SK-N-SH (cell line): ENCODE data around the gene COL28A1. TPM values are rescaled to one million over a fixed set of nuclear protein-coding genes. Genes with fewer than 3 reads are reported as not detected.
A peak's percentile ranks its signal among the peaks of the same experiment; 100 is the strongest.

Experiments used
- CTCF ChIA-PET: fragments of 300-600, 350-600 bp; formaldehyde crosslinking; extraction: SDS; loops from one replicate; lab custom pipeline; 2021; lab: Yijun Ruan, JAX
- POLR2A ChIA-PET: fragments of 350-600 bp; sonication (Branson Sonifier 250); formaldehyde crosslinking; extraction: SDS; loops from one replicate; lab custom pipeline; 2020; ENCODE audit warnings: antibody characterized with exemption, inconsistent platforms; lab: Yijun Ruan, JAX
- DNase-seq: peaks from one replicate; pipeline ENCODE4 v3.0.0; 2012
- H2AFZ ChIP-seq: fragments of 200-600 bp; sonication (generic); 2 replicates; pipeline ENCODE4 v1.8.1; 2016; ENCODE audit warnings: antibody characterized with exemption, mild to moderate bottlenecking, low read depth
- H3F3A ChIP-seq: fragments of 200-600 bp; sonication (generic); replicated peaks from 2 replicates; pipeline ENCODE3; 2016; ENCODE audit warnings: antibody characterized with exemption, mild to moderate bottlenecking; ENCODE audit not compliant: insufficient read depth
- H3K27ac ChIP-seq, 2 experiments: fragments of 200-500 bp in 1 of 2; fragments of 200-600 bp in 1 of 2; sonication (Bioruptor generic) in 1 of 2; sonication (generic), shearing (Covaris generic) in 1 of 2; 2 replicates each; pipeline versions ENCODE4 v1.5.1 to v1.6.1; 2014 to 2016; ENCODE audit warnings: low read depth in 2 of 2, inconsistent platforms in 1 of 2, low read length in 1 of 2, mild to moderate bottlenecking in 1 of 2, mixed read lengths in 1 of 2
- H3K27me3 ChIP-seq: fragments of 200-600 bp; sonication (generic), shearing (Covaris generic); 2 replicates; pipeline ENCODE4 v1.6.1; 2016; ENCODE audit warnings: mixed run types; ENCODE audit not compliant: insufficient read depth
- H3K36me3 ChIP-seq, 2 experiments: fragments of 200-500 bp in 1 of 2; fragments of 200-600 bp in 1 of 2; sonication (Bioruptor generic) in 1 of 2; sonication (generic) in 1 of 2; replicated peaks in 1 of 2; 2 replicates each; pipeline versions ENCODE3 to v1.5.1; 2014 to 2016; ENCODE audit warnings: low read length in 1 of 2, mild to moderate bottlenecking in 1 of 2; ENCODE audit not compliant: insufficient read depth in 2 of 2, control insufficient read depth in 1 of 2
- H3K4me1 ChIP-seq, 2 experiments: fragments of 200-500 bp in 1 of 2; fragments of 200-600 bp in 1 of 2; sonication (Bioruptor generic) in 1 of 2; sonication (generic), shearing (Covaris generic) in 1 of 2; 2 replicates each; pipeline versions ENCODE4 v1.5.1 to v1.6.1; 2014 to 2016; ENCODE audit warnings: low read depth in 1 of 2, low read length in 1 of 2, mixed run types in 1 of 2; ENCODE audit not compliant: insufficient read depth in 2 of 2, control insufficient read depth in 1 of 2
- H3K4me2 ChIP-seq: fragments of 200-600 bp; sonication (generic), shearing (Covaris generic); 2 replicates; pipeline ENCODE4 v1.6.1; 2017; ENCODE audit warnings: mixed run types
- H3K4me3 ChIP-seq, 2 experiments: fragments of 200-500 bp in 1 of 2; fragments of 200-600 bp in 1 of 2; sonication (Bioruptor generic) in 1 of 2; sonication (generic), shearing (Covaris generic) in 1 of 2; 2 replicates each; pipeline versions ENCODE4 v1.5.1 to v1.8.1; 2014 to 2016; ENCODE audit warnings: low read depth in 2 of 2, inconsistent platforms in 1 of 2, low read length in 1 of 2, mild to moderate bottlenecking in 1 of 2, mixed read lengths in 1 of 2, moderate library complexity in 1 of 2
- H3K79me2 ChIP-seq: fragments of 200-600 bp; sonication (generic); 2 replicates; pipeline ENCODE4 v1.8.1; 2017; ENCODE audit warnings: mild to moderate bottlenecking; ENCODE audit not compliant: insufficient read depth
- H3K9ac ChIP-seq: fragments of 200-600 bp; sonication (generic); 2 replicates; pipeline ENCODE4 v1.6.1; 2017; ENCODE audit warnings: mixed run types
- H3K9me2 ChIP-seq: fragments of 200-600 bp; sonication (generic); 2 replicates; pipeline ENCODE4 v1.6.1; 2017; ENCODE audit warnings: mixed run types
- H3K9me3 ChIP-seq: fragments of 200-600 bp; sonication (generic); 2 replicates; pipeline ENCODE4 v1.6.1; 2017; ENCODE audit warnings: mixed run types, mild to moderate bottlenecking, moderate library complexity
- H4K20me1 ChIP-seq: fragments of 200-600 bp; sonication (generic); 2 replicates; pipeline ENCODE4 v1.6.1; 2017; ENCODE audit warnings: mild to moderate bottlenecking, mixed run types; ENCODE audit not compliant: insufficient read depth
- ELF1 ChIP-seq: IDR thresholded peaks from 2 replicates; pipeline ENCODE4 v1.4.0; 2012
- EZH2phosphoT487 ChIP-seq: fragments of 200-600 bp; sonication (generic); IDR thresholded peaks from 2 replicates; pipeline ENCODE4 v1.6.1; 2017; ENCODE audit warnings: low read depth, mixed run types, mild to moderate bottlenecking, antibody characterized with exemption, moderate library complexity, borderline replicate concordance
- MEF2A ChIP-seq: IDR thresholded peaks from 2 replicates; pipeline ENCODE4 v1.4.0; 2012; ENCODE audit warnings: low read depth, borderline replicate concordance
- RAD21 ChIP-seq: IDR thresholded peaks from 2 replicates; pipeline ENCODE4 v1.6.1; 2012; ENCODE audit warnings: mild to moderate bottlenecking, low read length
- RCOR1 ChIP-seq: fragments of 150-350 bp; IDR thresholded peaks from 2 replicates; pipeline ENCODE4 v1.6.1; 2017; ENCODE audit warnings: antibody characterized with exemption, low read length
- SMC3 ChIP-seq: IDR thresholded peaks from 2 replicates; pipeline ENCODE4 v1.6.1; 2012; ENCODE audit warnings: low read depth, low read length, improper control_type of control experiment
- YY1 ChIP-seq: IDR thresholded peaks from 2 replicates; pipeline ENCODE4 v1.4.0; 2012; ENCODE audit warnings: low read depth, mild to moderate bottlenecking
- WGBS: methylation state at CpG from one replicate; pipeline ENCODE4 v1.1.6; 2017; ENCODE audit warnings: low lambda C conversion rate; 5-methylcytosine and 5-hydroxymethylcytosine counted together
- polyA plus RNA-seq, 3 experiments: library from polyadenylated mRNA; depleted of rRNA; stranded (reverse); fragments of >200 nt; gene quantifications; 2 replicates each; pipeline ENCODE4 v1.2.3, GENCODE V29; 2012
- TF ChIP-seq, protein P1 (sequence below): IDR thresholded peaks from 2 replicates; pipeline ENCODE4; 2012
- TF ChIP-seq, protein P2 (sequence below): fragments of 200-600 bp; sonication (generic); IDR thresholded peaks from 2 replicates; pipeline ENCODE4 v1.6.1; 2017; ENCODE audit warnings: antibody characterized with exemption, mild to moderate bottlenecking, moderate library complexity
- TF ChIP-seq, protein P3 (sequence below): fragments of 150-350 bp; IDR thresholded peaks from 2 replicates; pipeline ENCODE4 v1.6.1; 2016; ENCODE audit warnings: mild to moderate bottlenecking, low read depth, low read length
- TF ChIP-seq, protein P4 (sequence below): IDR thresholded peaks from 2 replicates; pipeline ENCODE4 v1.6.1; 2012; ENCODE audit warnings: mild to moderate bottlenecking, low read depth, low read length, moderate library complexity
- TF ChIP-seq, protein P5 (sequence below): IDR thresholded peaks from 2 replicates; pipeline ENCODE4 v1.4.0; 2012; ENCODE audit warnings: low read depth, borderline replicate concordance

The COL28A1 gene
- polyA plus RNA-seq, 1 of the 3 experiments (the other 2 are of a cell fraction): not detected

DNA sequence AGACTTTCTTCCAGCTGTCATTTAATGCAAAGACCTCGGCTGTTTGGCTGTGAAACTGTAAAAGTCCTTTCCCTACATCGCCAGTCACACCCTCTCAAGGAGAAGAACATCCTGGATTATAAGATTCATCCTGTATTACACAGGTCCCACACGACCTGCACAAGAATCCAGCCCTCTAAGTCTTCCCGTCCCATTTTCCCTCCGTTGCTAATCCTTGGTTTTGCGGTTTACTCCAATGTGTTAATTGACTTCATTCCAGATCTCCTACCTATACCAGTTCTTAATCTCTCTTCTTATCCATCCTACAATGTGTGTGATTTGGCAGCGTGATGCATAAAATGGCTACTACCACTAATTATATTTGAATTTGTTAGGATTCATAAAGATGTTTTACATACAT, 110.4 kb downstream of the COL28A1 start:
- H3K4me3 ChIP-seq: no peak overlapping the region
- CTCF ChIA-PET: interaction anchor here (0.6 to 4.9 kb wide), 34 partner anchors 9 to 954 kb away, joined by 3 to 62 read pairs (median 4); partner anchors contain the start of gene C1GALT1

DNA sequence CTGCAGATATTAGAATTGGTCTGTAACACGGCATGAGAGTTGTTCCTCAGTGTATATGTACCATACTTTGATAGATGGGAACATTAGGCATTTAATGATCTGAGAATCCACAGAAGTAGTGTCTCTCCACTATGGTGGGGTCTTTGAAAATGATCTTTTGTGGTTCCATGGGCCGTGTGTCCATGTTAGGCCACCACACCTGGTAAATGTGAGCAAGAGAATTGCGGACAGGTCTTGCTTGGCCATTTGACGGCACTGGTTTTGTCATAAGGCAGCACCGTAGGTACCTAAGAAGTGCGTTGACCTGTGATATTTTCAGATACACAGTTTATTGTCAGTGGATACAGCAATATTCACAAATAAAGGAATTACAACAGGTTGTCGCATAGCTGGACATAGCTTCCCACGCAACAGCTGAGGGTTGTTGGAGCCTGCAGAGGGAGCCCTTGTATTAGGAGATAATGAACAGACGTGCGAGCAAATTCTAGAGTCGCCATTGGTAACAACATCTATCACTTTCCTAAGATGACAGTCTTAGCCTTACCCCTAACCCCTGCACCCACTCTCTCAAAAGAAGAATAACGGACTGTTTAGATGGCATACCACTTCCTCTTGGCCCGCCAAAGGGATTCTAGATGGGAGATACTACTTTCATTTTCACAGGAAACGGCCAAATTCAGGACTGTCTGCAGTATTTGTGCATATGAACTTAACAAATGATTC, 111.4 kb downstream of the COL28A1 start:
- Histone ChIP-seq H3K27ac (no peak overlapping the region), H3K4me1 (peaks cover 0 to 9% of the 10 kb centered on the region in 2 experiments; a peak in 2 of 4 replicates), H3K27me3 (no peaks in the 10 kb centered on the region), H3K4me3 (peak overlapping the region; percentile 51 to 55), H3F3A (no peaks in the 10 kb centered on the region), H3K79me2 (no peaks in the 10 kb centered on the region), H3K36me3 (no peaks in the 10 kb centered on the region), H3K9ac (peak overlapping the region; percentile 19; the same call in 1 of the 2 replicates), H3K9me2 (no peaks in the 10 kb centered on the region), H2AFZ (peak overlapping the region; percentile 86), H3K9me3 (no peaks in the 10 kb centered on the region), H4K20me1 (no peaks in the 10 kb centered on the region), H3K4me2 (peak overlapping the region; percentile 56)
- CTCF ChIA-PET: interaction anchor here (0.6 to 4.9 kb wide), 58 partner anchors 8 to 955 kb away, joined by 3 to 62 read pairs (median 4); partner anchors contain the start of genes C1GALT1, COL28A1 and MIOS
- POLR2A ChIA-PET: interaction anchor here (1.0 kb wide), 1 partner anchor 872 kb away, joined by 3 read pairs; no protein-coding TSS in a partner anchor
- peak; percentile 62 for DNase-seq
- 47% methylated on average over 14 of the region's 14 CpGs for WGBS
- TF ChIP-seq ELF1: no peak
- TF ChIP-seq, protein P1, sequence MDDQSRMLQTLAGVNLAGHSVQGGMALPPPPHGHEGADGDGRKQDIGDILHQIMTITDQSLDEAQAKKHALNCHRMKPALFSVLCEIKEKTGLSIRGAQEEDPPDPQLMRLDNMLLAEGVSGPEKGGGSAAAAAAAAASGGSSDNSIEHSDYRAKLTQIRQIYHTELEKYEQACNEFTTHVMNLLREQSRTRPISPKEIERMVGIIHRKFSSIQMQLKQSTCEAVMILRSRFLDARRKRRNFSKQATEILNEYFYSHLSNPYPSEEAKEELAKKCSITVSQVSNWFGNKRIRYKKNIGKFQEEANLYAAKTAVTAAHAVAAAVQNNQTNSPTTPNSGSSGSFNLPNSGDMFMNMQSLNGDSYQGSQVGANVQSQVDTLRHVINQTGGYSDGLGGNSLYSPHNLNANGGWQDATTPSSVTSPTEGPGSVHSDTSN: peak; percentile 72
- TF ChIP-seq SMC3: peak; percentile 100
- TF ChIP-seq MEF2A: no peak
- TF ChIP-seq, protein P2, sequence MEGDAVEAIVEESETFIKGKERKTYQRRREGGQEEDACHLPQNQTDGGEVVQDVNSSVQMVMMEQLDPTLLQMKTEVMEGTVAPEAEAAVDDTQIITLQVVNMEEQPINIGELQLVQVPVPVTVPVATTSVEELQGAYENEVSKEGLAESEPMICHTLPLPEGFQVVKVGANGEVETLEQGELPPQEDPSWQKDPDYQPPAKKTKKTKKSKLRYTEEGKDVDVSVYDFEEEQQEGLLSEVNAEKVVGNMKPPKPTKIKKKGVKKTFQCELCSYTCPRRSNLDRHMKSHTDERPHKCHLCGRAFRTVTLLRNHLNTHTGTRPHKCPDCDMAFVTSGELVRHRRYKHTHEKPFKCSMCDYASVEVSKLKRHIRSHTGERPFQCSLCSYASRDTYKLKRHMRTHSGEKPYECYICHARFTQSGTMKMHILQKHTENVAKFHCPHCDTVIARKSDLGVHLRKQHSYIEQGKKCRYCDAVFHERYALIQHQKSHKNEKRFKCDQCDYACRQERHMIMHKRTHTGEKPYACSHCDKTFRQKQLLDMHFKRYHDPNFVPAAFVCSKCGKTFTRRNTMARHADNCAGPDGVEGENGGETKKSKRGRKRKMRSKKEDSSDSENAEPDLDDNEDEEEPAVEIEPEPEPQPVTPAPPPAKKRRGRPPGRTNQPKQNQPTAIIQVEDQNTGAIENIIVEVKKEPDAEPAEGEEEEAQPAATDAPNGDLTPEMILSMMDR: peak; percentile 100
- TF ChIP-seq, protein P3, sequence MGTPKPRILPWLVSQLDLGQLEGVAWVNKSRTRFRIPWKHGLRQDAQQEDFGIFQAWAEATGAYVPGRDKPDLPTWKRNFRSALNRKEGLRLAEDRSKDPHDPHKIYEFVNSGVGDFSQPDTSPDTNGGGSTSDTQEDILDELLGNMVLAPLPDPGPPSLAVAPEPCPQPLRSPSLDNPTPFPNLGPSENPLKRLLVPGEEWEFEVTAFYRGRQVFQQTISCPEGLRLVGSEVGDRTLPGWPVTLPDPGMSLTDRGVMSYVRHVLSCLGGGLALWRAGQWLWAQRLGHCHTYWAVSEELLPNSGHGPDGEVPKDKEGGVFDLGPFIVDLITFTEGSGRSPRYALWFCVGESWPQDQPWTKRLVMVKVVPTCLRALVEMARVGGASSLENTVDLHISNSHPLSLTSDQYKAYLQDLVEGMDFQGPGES: no peak
- peak; percentile 99 for TF ChIP-seq RAD21
- TF ChIP-seq YY1: peak; percentile 53; the same call in 1 of the 2 replicates
- peak; percentile 71 for TF ChIP-seq RCOR1

More for the DNA sequence above, 110.4 kb downstream of the COL28A1 start:
- TF ChIP-seq SMC3 (no peak), EZH2phosphoT487 (no peak)
- TF ChIP-seq, protein P1: no peak
- TF ChIP-seq, protein P4, sequence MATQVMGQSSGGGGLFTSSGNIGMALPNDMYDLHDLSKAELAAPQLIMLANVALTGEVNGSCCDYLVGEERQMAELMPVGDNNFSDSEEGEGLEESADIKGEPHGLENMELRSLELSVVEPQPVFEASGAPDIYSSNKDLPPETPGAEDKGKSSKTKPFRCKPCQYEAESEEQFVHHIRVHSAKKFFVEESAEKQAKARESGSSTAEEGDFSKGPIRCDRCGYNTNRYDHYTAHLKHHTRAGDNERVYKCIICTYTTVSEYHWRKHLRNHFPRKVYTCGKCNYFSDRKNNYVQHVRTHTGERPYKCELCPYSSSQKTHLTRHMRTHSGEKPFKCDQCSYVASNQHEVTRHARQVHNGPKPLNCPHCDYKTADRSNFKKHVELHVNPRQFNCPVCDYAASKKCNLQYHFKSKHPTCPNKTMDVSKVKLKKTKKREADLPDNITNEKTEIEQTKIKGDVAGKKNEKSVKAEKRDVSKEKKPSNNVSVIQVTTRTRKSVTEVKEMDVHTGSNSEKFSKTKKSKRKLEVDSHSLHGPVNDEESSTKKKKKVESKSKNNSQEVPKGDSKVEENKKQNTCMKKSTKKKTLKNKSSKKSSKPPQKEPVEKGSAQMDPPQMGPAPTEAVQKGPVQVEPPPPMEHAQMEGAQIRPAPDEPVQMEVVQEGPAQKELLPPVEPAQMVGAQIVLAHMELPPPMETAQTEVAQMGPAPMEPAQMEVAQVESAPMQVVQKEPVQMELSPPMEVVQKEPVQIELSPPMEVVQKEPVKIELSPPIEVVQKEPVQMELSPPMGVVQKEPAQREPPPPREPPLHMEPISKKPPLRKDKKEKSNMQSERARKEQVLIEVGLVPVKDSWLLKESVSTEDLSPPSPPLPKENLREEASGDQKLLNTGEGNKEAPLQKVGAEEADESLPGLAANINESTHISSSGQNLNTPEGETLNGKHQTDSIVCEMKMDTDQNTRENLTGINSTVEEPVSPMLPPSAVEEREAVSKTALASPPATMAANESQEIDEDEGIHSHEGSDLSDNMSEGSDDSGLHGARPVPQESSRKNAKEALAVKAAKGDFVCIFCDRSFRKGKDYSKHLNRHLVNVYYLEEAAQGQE: no peak
- TF ChIP-seq, protein P5, sequence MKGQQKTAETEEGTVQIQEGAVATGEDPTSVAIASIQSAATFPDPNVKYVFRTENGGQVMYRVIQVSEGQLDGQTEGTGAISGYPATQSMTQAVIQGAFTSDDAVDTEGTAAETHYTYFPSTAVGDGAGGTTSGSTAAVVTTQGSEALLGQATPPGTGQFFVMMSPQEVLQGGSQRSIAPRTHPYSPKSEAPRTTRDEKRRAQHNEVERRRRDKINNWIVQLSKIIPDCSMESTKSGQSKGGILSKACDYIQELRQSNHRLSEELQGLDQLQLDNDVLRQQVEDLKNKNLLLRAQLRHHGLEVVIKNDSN: no peak
- H3K79me2 ChIP-seq: no peaks in the 10 kb centered on the region
- no peak overlapping the region for H3K4me2 ChIP-seq
- peaks cover 0 to 12% of the 10 kb centered on the region in 2 experiments; a peak in 2 of 4 replicates for H3K4me1 ChIP-seq
- no peaks in the 10 kb centered on the region for H3K27me3 ChIP-seq
- H3K36me3 ChIP-seq: no peaks in the 10 kb centered on the region
- POLR2A ChIA-PET: no interaction called here
- DNase-seq: no peak
- no peaks in the 10 kb centered on the region for H3F3A ChIP-seq
- no peak overlapping the region for H3K27ac ChIP-seq
- no peak overlapping the region for H3K9ac ChIP-seq
- H2AFZ ChIP-seq: no peak overlapping the region
- 86% methylated on average over 7 of the region's 7 CpGs for WGBS
- H3K9me2 ChIP-seq: no peaks in the 10 kb centered on the region
- H4K20me1 ChIP-seq: no peaks in the 10 kb centered on the region
- no peaks in the 10 kb centered on the region for H3K9me3 ChIP-seq
